ENCODE data around the gene UGT1A4.
A peak's percentile ranks its signal among the peaks of the same experiment; 100 is the strongest.

Gene UGT1A4

DNA sequence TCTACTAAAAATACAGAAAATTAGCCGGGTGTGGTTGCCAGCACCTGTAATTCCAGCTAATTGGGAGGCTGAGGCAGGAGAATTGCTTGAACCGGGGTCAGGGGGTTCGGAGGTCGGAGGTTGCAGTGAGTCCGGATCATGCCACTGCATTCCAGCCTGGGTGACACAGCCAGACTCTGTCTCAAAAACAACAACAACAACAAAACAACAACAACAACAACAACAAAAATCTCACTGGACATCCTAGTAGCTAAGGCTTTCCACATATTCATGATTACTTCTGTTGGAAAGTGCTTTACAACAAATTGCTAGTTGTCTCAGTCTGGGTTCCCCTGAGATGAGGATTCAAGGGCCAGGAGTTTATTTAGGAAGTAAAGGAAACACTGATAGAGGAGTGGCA is 55.3 kb downstream of the UGT1A4 start:
- DNase-seq: no peak
- Mint-ChIP-seq H3K4me1 (ENCODE audit: low read depth) (no peaks in the 10 kb centered on the region), H3K36me3 (ENCODE audit: low read depth) (no peaks in the 10 kb centered on the region), H3K4me3 (no peak overlapping the region), H3K27me3 (peaks cover 19% of the 10 kb centered on the region), H3K27ac (no peak overlapping the region), H3K9me3 (peaks cover 14% of the 10 kb centered on the region)

DNA sequence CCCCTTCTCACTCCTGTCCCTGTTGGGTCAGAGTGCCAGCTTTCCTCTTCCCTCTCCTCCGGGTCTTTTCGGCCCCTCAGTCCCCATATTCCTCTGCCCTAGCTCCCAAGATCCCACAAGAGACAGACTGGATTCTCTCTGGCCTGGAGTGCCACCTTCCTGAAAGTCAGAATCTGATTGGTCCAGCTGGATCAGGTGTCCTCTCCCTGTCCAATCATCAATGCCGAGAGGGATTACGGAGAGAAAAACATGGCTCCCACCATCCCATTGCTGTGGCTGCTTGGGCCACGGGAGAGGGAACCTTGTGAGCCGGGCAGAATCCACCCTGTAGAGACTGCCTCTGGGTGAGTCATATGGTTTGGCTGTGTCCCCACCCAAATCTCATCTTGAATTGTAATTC is 56.9 kb downstream of the UGT1A4 start:
- Mint-ChIP-seq H3K27ac (no peak overlapping the region), H3K36me3 (ENCODE audit: low read depth) (no peaks in the 10 kb centered on the region), H3K9me3 (peaks cover 14% of the 10 kb centered on the region), H3K4me1 (ENCODE audit: low read depth) (no peaks in the 10 kb centered on the region), H3K4me3 (no peak overlapping the region), H3K27me3 (peaks cover 20% of the 10 kb centered on the region)
- DNase-seq: no peak

DNA sequence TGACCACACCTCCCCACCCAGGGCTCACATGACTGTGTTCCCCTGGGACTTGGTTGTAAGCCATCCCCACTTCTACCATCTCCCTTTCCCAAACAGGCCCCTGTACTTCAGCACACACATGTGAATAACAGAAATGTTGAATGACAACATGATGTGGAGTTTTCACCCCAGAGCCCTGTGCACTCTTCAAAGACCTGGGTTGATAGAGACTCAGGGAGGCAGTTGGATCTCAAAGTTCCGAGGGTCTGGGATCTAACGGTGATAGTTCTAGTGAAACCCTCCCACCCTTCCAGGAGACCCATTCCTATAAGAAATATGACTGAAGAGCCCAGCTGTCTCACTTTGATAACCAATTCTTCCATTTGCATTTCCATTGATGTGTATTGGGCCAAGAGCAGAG is 59.5 kb downstream of the UGT1A4 start, which contains the start of gene MROH2A:
TSS of gene MROH2A (plus strand) at position 301 of the 400 bp plus-strand sequence. CDS start 1,029 bp downstream, outside the sequence.
- Mint-ChIP-seq H3K4me1 (ENCODE audit: low read depth) (no peaks in the 10 kb centered on the region), H3K9me3 (peaks cover 14% of the 10 kb centered on the region), H3K27ac (no peak within 1 kb of the TSS), H3K27me3 (peaks cover 24% of the 10 kb centered on the region), H3K36me3 (ENCODE audit: low read depth) (no peaks in the 10 kb centered on the region), H3K4me3 (no peak within 1 kb of the TSS)
- DNase-seq: no peak

DNA sequence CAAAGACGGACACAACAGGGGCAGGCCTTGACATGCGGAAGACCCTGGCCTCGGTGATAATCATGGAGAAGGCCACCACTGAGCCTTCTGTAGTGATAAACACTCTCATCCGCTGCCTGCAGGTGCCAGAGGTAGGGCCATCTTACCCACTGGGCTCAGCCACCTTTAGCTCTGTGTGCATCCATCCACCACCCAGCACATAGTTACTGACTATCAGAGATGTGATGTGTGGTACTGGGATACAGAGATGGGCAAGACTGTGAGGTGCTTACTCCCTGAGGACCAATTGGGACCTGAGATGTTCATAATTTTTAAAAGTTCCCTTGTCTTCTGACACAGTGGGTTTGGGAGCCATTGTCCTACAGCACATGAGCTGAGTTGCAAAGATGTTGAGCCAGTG is 61.2 kb downstream of the UGT1A4 start:
- Mint-ChIP-seq H3K27ac (no peak overlapping the region), H3K9me3 (peaks cover 14% of the 10 kb centered on the region), H3K27me3 (peaks cover 25% of the 10 kb centered on the region), H3K36me3 (ENCODE audit: low read depth) (no peaks in the 10 kb centered on the region), H3K4me3 (no peak overlapping the region), H3K4me1 (ENCODE audit: low read depth) (no peaks in the 10 kb centered on the region)
- DNase-seq: no peak

DNA sequence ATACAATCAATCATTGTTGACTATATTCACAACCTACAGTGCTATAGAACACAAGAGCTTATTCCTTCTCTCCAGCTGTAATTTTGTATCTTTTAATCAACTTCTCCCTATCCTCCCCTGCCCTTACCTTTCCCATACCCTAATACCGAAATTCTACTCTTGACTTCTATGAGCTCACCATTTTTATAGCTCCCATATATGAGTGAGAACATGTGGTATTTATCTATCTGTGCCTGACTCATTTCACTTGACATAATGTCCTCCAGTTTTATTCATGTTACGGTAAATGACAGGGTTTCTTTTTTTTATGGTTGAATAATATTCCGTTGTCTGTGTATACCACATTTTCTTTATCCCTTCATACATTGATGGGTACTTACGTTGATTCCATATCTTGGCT is 62.2 kb downstream of the UGT1A4 start:
- Mint-ChIP-seq H3K27me3 (peaks cover 24% of the 10 kb centered on the region), H3K4me3 (no peak overlapping the region), H3K9me3 (peaks cover 9% of the 10 kb centered on the region), H3K4me1 (ENCODE audit: low read depth) (no peaks in the 10 kb centered on the region), H3K27ac (no peak overlapping the region), H3K36me3 (ENCODE audit: low read depth) (no peaks in the 10 kb centered on the region)
- no peak for DNase-seq

DNA sequence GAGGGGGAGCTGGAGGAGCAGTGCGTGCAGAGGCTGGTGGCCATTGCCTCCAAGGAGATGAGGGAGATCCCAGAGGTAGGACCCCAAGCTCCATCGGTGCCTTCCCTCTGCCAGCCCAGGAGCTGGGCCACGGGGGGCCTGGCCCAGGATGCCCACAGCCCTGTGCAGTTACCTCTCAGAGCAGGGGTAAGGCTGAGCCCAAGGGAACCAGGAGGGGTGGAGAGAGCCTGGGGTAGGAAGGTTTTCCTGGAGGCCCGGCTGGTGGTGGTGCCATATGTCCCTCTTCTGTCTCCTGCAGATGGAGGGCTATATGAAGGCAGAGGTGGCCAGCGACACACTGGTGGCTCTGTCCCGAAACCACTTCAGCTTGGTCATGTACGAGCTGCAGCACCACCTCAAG is 71.0 kb downstream of the UGT1A4 start:
- Mint-ChIP-seq H3K27ac (no peak overlapping the region), H3K4me3 (no peak overlapping the region), H3K27me3 (peaks cover 4% of the 10 kb centered on the region), H3K4me1 (ENCODE audit: low read depth) (no peaks in the 10 kb centered on the region), H3K9me3 (no peaks in the 10 kb centered on the region), H3K36me3 (ENCODE audit: low read depth) (no peaks in the 10 kb centered on the region)
- no peak for DNase-seq

DNA sequence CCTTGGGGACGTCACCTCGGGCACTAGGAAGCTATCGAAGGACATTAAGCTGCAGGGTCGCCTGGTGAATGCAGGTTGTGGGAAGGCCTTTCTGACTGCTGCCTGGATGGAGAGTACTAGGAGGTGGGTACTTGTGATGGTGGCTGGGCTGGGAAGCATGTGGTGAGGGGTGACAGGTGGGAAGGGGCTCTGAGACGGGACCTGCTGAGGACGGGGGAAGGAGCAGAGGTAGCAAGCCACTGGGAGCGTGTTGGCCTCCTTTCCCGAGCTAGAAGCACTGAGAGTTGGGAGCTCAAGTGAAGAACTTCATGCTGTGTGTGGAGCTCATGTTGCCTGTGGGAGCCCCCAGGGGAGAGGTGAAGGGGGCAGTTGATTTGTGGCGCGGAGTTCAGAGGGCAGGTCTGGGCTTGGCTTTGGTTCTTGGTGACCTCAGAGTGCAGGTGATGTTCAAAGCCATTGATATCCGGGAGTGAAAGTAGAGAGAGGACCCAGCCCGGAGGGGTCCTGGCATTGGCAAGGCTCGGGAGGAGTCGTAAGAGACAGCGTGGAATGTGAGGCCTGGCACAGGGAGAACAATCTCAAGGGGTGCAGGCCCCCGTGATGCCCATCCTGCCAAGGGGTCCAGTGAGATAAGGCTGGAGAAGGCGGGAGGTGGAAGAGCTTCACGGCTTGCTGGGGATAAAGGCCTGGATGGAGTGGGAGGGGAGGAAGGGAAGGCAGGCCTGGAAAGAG is 72.8 kb downstream of the UGT1A4 start:
- Mint-ChIP-seq H3K9me3 (no peaks in the 10 kb centered on the region), H3K27me3 (no peaks in the 10 kb centered on the region)

DNA sequence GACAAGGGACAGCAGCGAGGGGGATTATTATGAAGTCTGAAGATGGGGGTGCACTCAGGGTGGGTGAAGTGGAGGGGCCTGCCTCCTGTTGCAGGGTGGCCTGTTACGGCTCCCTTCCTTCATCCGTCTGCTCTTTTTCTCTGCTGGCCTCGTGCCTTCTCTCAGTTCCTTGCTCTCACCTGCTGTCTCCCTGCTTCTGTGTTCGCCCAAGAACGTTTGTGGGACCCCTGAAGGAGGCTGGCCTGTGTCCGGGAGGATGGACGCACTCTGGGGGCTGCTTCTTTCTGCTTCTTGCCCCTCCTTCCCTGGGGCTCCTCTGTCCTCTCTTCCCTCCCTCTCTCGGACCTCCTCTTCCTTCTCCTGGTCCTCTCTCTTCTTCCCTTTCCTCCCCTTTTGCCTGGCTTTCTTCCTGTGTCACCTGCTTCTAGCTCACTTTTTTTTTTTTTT is 73.4 kb downstream of the UGT1A4 start:
- Mint-ChIP-seq H3K4me1 (ENCODE audit: low read depth) (no peaks in the 10 kb centered on the region), H3K27me3 (no peaks in the 10 kb centered on the region), H3K9me3 (no peaks in the 10 kb centered on the region), H3K27ac (no peak overlapping the region), H3K36me3 (ENCODE audit: low read depth) (no peaks in the 10 kb centered on the region), H3K4me3 (no peak overlapping the region)
- no peak for DNase-seq

More for the DNA sequence above, 72.8 kb downstream of the UGT1A4 start:
- DNase-seq: no peak
- Mint-ChIP-seq H3K36me3 (ENCODE audit: low read depth) (no peaks in the 10 kb centered on the region), H3K4me1 (ENCODE audit: low read depth) (no peaks in the 10 kb centered on the region), H3K4me3 (no peak overlapping the region), H3K27ac (no peak overlapping the region)

DNA sequence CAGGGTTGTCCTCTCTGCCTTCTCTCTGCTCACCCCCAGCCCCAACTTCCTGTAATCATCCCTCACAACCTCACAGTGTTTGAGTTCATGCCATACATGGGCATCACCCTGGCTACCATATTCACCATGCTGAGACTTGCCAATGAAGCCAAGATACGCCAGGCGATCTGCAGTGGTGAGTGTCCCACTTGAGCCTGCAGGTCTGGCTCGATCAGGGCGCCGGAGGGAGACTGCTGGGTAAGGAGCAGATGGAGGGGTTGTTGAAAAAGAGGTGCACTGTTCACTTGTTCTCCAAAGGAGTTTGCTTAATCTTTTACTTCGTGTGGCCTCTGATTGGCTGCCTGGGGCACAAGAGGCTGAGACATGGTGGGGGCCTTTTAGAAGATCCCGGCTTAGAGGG is 74.2 kb downstream of the UGT1A4 start:
- H3K4me1 Mint-ChIP-seq (ENCODE audit: low read depth): no peaks in the 10 kb centered on the region
- DNase-seq: no peak
- H3K27me3 Mint-ChIP-seq: no peaks in the 10 kb centered on the region
- H3K4me3 Mint-ChIP-seq: no peak overlapping the region
- H3K27ac Mint-ChIP-seq: no peak overlapping the region
- H3K9me3 Mint-ChIP-seq: no peaks in the 10 kb centered on the region
- H3K36me3 Mint-ChIP-seq (ENCODE audit: low read depth): no peaks in the 10 kb centered on the region

DNA sequence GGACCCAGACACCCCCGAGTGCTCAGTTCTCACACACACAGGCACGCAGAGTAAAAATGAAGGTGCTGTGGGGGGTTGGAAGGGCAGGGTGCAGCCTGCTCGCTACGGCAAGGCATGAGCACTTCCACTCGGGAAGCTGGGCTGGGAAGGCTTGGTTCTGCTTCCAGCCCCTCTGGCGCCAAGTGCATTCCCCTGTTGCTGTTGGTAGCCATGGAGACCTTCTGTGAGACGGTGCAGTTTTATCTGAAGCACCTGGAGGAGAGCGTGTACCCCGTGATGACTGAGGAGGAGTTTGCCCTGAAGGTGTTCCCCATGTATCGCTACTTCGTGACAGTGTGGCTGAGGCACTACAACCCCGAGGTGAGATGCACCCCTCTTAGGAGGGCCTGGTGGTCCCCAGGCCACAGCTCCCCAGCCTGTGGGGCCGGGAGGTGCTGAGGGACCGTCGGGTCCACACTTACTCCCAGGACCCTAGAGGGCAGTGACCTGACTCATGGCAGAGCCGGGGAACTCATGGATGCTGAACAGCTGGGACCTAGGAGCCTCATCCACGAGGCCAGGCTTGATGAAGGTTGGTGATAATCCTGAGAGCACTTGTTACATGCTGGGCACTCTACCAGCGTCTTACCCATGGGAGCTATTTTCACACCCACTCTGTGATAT is 75.1 kb downstream of the UGT1A4 start:
- peaks cover 2% of the 10 kb centered on the region for H3K27me3 Mint-ChIP-seq
- no peak overlapping the region for H3K4me3 Mint-ChIP-seq
- H3K27ac Mint-ChIP-seq: no peak overlapping the region
- no peak for DNase-seq
- no peaks in the 10 kb centered on the region for H3K9me3 Mint-ChIP-seq
- H3K36me3 Mint-ChIP-seq (ENCODE audit: low read depth): no peaks in the 10 kb centered on the region
- no peaks in the 10 kb centered on the region for H3K4me1 Mint-ChIP-seq (ENCODE audit: low read depth)

DNA sequence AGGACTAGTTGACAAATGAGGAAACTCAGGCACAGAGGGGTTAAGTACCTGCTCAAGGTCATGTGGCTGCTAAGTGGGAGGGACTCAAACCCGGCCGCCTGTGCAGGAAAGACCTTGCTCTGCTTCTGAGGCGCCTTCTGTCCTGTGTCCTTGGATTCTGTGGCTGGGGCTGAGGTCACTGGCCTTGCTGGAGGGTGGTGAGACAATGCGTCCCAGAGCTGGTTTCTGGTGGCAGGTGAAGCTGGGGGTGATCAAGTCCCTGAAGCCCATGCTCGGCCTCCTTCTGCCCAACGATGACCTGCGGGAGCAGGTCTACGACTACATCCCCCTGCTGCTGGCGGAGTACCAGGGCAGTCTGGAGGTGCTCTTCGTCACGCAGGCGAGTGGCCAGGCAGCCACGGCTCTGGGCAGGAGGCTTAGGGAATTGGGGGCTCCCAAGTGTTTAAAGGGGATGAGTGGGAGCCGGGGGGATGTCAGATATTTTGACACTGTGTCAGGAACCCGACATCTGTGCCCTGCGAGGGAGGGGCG is 75.7 kb downstream of the UGT1A4 start:
- peaks cover 2% of the 10 kb centered on the region for H3K27me3 Mint-ChIP-seq
- no peak overlapping the region for H3K27ac Mint-ChIP-seq
- no peak overlapping the region for H3K4me3 Mint-ChIP-seq
- no peaks in the 10 kb centered on the region for H3K36me3 Mint-ChIP-seq (ENCODE audit: low read depth)
- H3K9me3 Mint-ChIP-seq: no peaks in the 10 kb centered on the region
- DNase-seq: peak; percentile 16
- H3K4me1 Mint-ChIP-seq (ENCODE audit: low read depth): no peaks in the 10 kb centered on the region

DNA sequence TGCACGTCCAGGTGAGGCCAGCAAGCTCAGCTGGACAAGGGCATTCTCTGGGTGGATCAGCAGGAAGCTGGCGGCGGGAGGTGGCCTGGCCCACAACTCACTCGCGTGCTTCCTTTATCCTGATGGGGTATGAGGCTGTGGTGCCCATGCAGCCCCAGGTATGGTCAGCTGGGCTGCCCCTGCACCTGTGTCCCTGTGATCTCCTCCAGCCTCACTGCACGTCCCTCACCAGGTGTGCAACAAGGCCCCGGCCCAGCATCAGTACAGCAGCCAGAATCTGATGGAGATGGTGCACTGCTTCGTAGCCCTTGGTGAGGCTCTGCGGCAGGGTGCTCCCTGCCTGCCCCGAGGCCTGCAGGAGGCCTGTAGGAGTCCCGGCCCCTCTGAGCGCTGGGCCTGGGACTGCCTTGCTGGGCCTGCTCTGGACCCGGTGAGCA is 77.2 kb downstream of the UGT1A4 start:
- no peaks in the 10 kb centered on the region for H3K4me1 Mint-ChIP-seq (ENCODE audit: low read depth)
- H3K27me3 Mint-ChIP-seq: peaks cover 2% of the 10 kb centered on the region
- DNase-seq: no peak
- H3K4me3 Mint-ChIP-seq: no peak overlapping the region
- no peak overlapping the region for H3K27ac Mint-ChIP-seq
- H3K9me3 Mint-ChIP-seq: no peaks in the 10 kb centered on the region
- no peaks in the 10 kb centered on the region for H3K36me3 Mint-ChIP-seq (ENCODE audit: low read depth)

DNA sequence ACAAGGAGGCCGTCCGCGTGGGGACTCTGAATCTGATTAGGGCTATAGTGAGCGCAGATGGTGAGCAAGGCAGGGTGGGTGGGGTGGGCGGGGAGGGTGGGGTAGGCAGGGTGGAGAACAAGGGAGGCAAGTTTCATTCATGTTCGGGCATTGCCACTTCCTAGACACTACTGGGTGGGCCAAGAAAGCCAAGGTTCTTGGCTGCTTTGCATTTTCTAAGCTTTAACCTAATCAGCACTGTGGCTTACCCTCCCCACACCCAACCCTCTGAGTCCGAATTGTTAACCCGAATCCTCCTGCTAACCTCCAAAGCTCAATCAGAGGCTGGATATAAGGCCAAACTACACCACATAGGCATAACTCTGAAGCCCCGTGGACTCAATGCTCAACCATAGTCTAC is 77.7 kb downstream of the UGT1A4 start:
- no peaks in the 10 kb centered on the region for H3K9me3 Mint-ChIP-seq
- peaks cover 2% of the 10 kb centered on the region for H3K4me1 Mint-ChIP-seq (ENCODE audit: low read depth)
- no peak for DNase-seq
- no peak overlapping the region for H3K27ac Mint-ChIP-seq
- peaks cover 2% of the 10 kb centered on the region for H3K27me3 Mint-ChIP-seq
- no peaks in the 10 kb centered on the region for H3K36me3 Mint-ChIP-seq (ENCODE audit: low read depth)
- H3K4me3 Mint-ChIP-seq: no peak overlapping the region

DNA sequence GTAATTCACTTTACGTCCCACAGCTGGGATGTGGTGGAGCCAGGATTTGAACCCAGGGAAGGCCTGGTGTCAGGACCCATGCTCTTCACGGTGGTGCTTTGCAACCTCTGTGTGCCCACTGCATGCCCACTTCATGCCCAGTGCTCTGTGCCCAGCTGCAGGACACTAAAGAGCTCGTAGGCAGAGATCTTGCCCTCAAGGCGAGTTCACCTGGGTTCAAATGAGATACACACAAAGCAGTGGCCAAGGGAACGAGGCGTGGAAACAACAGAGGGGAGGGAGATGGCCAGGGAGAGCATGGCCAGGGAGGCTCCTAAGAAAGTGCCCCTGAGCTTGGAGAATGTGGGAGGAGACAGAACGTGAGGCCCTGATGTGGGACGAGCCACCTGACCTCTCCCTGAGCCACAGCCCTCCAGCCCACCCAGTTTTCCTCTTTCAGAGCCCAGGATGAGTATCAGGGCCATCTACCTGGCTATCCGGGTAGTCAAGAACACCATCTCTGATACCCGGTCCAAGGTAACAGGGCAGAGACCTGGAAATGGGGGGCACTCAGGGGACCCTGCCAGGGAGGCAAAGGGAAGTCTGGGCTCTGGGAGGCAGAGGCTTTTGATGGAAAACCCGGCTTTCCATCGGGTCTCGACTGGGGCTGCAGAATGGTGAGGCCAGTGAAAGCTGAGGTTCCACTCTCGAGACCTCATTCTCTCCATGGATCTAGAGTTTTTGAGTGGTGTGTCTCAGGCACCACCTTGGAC is 80.0 kb downstream of the UGT1A4 start:
- DNase-seq: peak; percentile 20
- no peak overlapping the region for H3K27ac Mint-ChIP-seq
- no peak overlapping the region for H3K4me3 Mint-ChIP-seq
- peaks cover 2% of the 10 kb centered on the region for H3K4me1 Mint-ChIP-seq (ENCODE audit: low read depth)
- no peaks in the 10 kb centered on the region for H3K9me3 Mint-ChIP-seq
- peaks cover 17% of the 10 kb centered on the region for H3K27me3 Mint-ChIP-seq
- H3K36me3 Mint-ChIP-seq (ENCODE audit: low read depth): no peaks in the 10 kb centered on the region

Data from activated T-cell treated with anti-CD3 and anti-CD28 coated beads, Interleukin-2, amount 50 U/mL, for 24 hours (primary cell).